GM20000 (cell line): ENCODE measurements around the gene KCNJ11.

Experiments used
- DNase-seq: peaks from one replicate; pipeline ENCODE4 v3.0.0; 2012; ENCODE audit warnings: low spot score
- CTCF ChIP-seq: IDR thresholded peaks from 2 replicates; pipeline ENCODE4 v1.5.1; 2012; ENCODE audit warnings: mild to moderate bottlenecking, control low read depth; ENCODE audit errors: extremely low read depth, missing control alignments

KCNJ11 gene

GRCh38 chr11:17402486-17402885 lies 14.0 kb upstream of the KCNJ11 start:
- no peak for TF ChIP-seq CTCF
- DNase-seq, result no peak

DNA sequence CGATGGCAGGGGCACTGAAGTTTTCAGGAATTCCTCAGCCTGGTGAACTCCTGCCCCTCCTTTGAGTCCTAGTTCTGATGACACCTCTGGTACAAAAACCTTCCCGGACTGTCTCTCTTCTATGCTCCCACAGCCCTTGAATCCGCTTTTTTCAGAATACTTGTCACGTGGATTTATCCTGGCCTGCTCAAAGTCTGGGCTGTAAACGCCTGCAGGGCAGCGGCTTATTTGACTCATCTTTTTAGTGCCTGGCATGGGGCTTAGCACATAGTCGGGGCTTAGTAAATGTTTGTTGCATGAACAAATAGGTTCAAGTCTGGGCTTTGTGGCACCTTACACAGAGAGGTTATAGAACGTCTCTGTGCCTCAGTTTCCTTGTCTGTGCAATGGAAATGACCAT lies 13.4 kb upstream of the KCNJ11 start:
- TF ChIP-seq CTCF, result no peak
- no peak for DNase-seq

GRCh38 chr11:17401316-17401715 lies 12.9 kb upstream of the KCNJ11 start:
- no peak for TF ChIP-seq CTCF
- DNase-seq, result no peak

GRCh38 chr11:17400048-17400775 lies 11.8 kb upstream of the KCNJ11 start:
- no peak for DNase-seq
- TF ChIP-seq CTCF, result no peak

GRCh38 chr11:17399236-17399635 lies 10.8 kb upstream of the KCNJ11 start:
- DNase-seq, result no peak
- no peak for TF ChIP-seq CTCF

GRCh38 chr11:17397311-17398002 lies 9.0 kb upstream of the KCNJ11 start:
- no peak for TF ChIP-seq CTCF
- DNase-seq, result no peak

GRCh38 chr11:17396598-17397310 lies 8.3 kb upstream of the KCNJ11 start:
- TF ChIP-seq CTCF, result no peak
- DNase-seq, result no peak
